Astrocyte (in vitro differentiated cells and primary cell): ENCODE measurements around the gene CEACAM1. TPM values are rescaled to one million over a fixed set of nuclear protein-coding genes. Genes with fewer than 3 reads are reported as not detected.

ENCODE experiments used
- DNase-seq: peaks from one replicate; pipeline ENCODE4 v3.0.0-alpha.2; 2010; ENCODE audit warnings: low read depth
- FAIRE-seq: peaks from 2 replicates; lab custom pipeline; 2011; peaks lifted over from hg19 to GRCh38; lab: Jason Lieb, UNC
- H2AFZ ChIP-seq: 2 replicates; pipeline ENCODE4 v1.6.0; 2012; ENCODE audit warnings: low read depth, low read length, inconsistent platforms
- H3K27ac ChIP-seq: 2 replicates; pipeline ENCODE4 v1.5.1; 2011; ENCODE audit warnings: low read depth, low read length, inconsistent platforms
- H3K27me3 ChIP-seq: 2 replicates; pipeline ENCODE4 v1.6.0; 2011; ENCODE audit warnings: low read length, inconsistent platforms; ENCODE audit not compliant: insufficient read depth
- H3K36me3 ChIP-seq: 2 replicates; pipeline ENCODE4 v1.5.1; 2011; ENCODE audit warnings: low read length, inconsistent platforms; ENCODE audit not compliant: insufficient read depth
- H3K4me1 ChIP-seq: 2 replicates; pipeline ENCODE4 v1.5.1; 2011; ENCODE audit warnings: low read length, inconsistent platforms; ENCODE audit not compliant: insufficient read depth
- H3K4me2 ChIP-seq: 2 replicates; pipeline ENCODE4 v1.6.0; 2012; ENCODE audit warnings: low read length, inconsistent platforms
- H3K4me3 ChIP-seq: 2 replicates; pipeline ENCODE4 v1.5.1; 2011; ENCODE audit warnings: low read depth, mild to moderate bottlenecking, low read length, inconsistent platforms; ENCODE audit not compliant: insufficient read depth
- H3K79me2 ChIP-seq: 2 replicates; pipeline ENCODE4 v1.6.0; 2012; ENCODE audit warnings: mild to moderate bottlenecking, low read length, inconsistent platforms; ENCODE audit not compliant: insufficient read depth
- H3K9ac ChIP-seq: 2 replicates; pipeline ENCODE4 v1.6.0; 2012; ENCODE audit warnings: mild to moderate bottlenecking, low read length, inconsistent platforms
- H3K9me3 ChIP-seq: 2 replicates; pipeline ENCODE4 v1.5.1; 2012; ENCODE audit warnings: low read depth, mild to moderate bottlenecking, low read length, inconsistent platforms; ENCODE audit not compliant: insufficient read depth
- H4K20me1 ChIP-seq: 2 replicates; pipeline ENCODE4 v1.6.0; 2012; ENCODE audit warnings: low read length, inconsistent platforms; ENCODE audit not compliant: insufficient read depth
- H3K27ac Mint-ChIP-seq: one replicate; pipeline ENCODE4 v1.8.0; 2021; ENCODE audit warnings: mild to moderate bottlenecking, mixed read lengths; ENCODE audit not compliant: unreplicated experiment
- H3K27me3 Mint-ChIP-seq: one replicate; pipeline ENCODE4 v1.8.0; 2021; ENCODE audit warnings: low read depth, mixed read lengths; ENCODE audit not compliant: unreplicated experiment
- H3K36me3 Mint-ChIP-seq: one replicate; pipeline ENCODE4 v1.8.0; 2021; ENCODE audit warnings: low read depth, mixed read lengths; ENCODE audit not compliant: unreplicated experiment
- H3K4me1 Mint-ChIP-seq: one replicate; pipeline ENCODE4 v1.8.0; 2021; ENCODE audit warnings: low read depth, mixed read lengths; ENCODE audit not compliant: unreplicated experiment
- H3K4me3 Mint-ChIP-seq: one replicate; pipeline ENCODE4 v1.8.0; 2021; ENCODE audit warnings: mild to moderate bottlenecking, moderate library complexity, mixed read lengths; ENCODE audit not compliant: unreplicated experiment
- H3K9me3 Mint-ChIP-seq: one replicate; pipeline ENCODE4 v1.8.0; 2021; ENCODE audit warnings: mild to moderate bottlenecking, mixed read lengths; ENCODE audit not compliant: unreplicated experiment
- CTCF ChIP-seq: IDR thresholded peaks from 2 replicates; pipeline ENCODE4 v1.5.1; 2011; ENCODE audit warnings: low read depth, mild to moderate bottlenecking, inconsistent platforms, low read length, moderate library complexity; ENCODE audit not compliant: insufficient read depth
- EZH2 ChIP-seq: IDR thresholded peaks from 2 replicates; pipeline ENCODE4 v1.6.1; 2012; ENCODE audit warnings: mild to moderate bottlenecking, low read length, inconsistent platforms; ENCODE audit not compliant: insufficient read depth
- total RNA-seq: library from RNA; stranded (reverse); gene quantifications from 2 replicates; pipeline ENCODE4 v1.2.1, GENCODE V29; 2021

CEACAM1 gene
- total RNA-seq, 1 donor from 2014 or later: 1.1 TPM

GRCh38 chr19:42480335-42481095, 47.8 kb downstream of the CEACAM1 start:
- Mint-ChIP-seq H3K4me1 (no peaks in the 10 kb centered on the region), H3K4me3 (no peak overlapping the region), H3K9me3 (no peaks in the 10 kb centered on the region), H3K27ac (no peak overlapping the region), H3K27me3 (no peaks in the 10 kb centered on the region), H3K36me3 (peaks cover 2% of the 10 kb centered on the region)
- Histone ChIP-seq H3K4me3 (no peak overlapping the region), H2AFZ (no peak overlapping the region), H3K4me2 (no peak overlapping the region), H3K27ac (no peak overlapping the region), H3K36me3 (no peaks in the 10 kb centered on the region), H3K4me1 (no peaks in the 10 kb centered on the region), H3K9me3 (no peaks in the 10 kb centered on the region), H3K9ac (no peak overlapping the region), H3K27me3 (no peaks in the 10 kb centered on the region), H4K20me1 (no peaks in the 10 kb centered on the region), H3K79me2 (no peaks in the 10 kb centered on the region)
- no peak for FAIRE-seq
- TF ChIP-seq EZH2: no peak
- no peak for TF ChIP-seq CTCF
- no peak for DNase-seq

- no peak overlapping the region for H3K4me3 Mint-ChIP-seq
- H3K9me3 Mint-ChIP-seq: no peaks in the 10 kb centered on the region
- no peak overlapping the region for H3K4me3 ChIP-seq
- peaks cover 3% of the 10 kb centered on the region for H3K27me3 ChIP-seq
- no peaks in the 10 kb centered on the region for H3K4me1 ChIP-seq
- no peak for DNase-seq
- no peaks in the 10 kb centered on the region for H3K79me2 ChIP-seq
- H3K9ac ChIP-seq: no peak overlapping the region
- no peaks in the 10 kb centered on the region for H4K20me1 ChIP-seq
- no peak overlapping the region for H3K27ac Mint-ChIP-seq
- H3K36me3 Mint-ChIP-seq: peaks cover 2% of the 10 kb centered on the region
- H3K9me3 ChIP-seq: no peaks in the 10 kb centered on the region
- H3K36me3 ChIP-seq: no peaks in the 10 kb centered on the region
- TF ChIP-seq EZH2 (no peak), CTCF (no peak)
- peaks cover 1% of the 10 kb centered on the region for H3K27me3 Mint-ChIP-seq
- H2AFZ ChIP-seq: no peak overlapping the region
- H3K27ac ChIP-seq: no peak overlapping the region
- FAIRE-seq: no peak
- H3K4me2 ChIP-seq: no peak overlapping the region
- H3K4me1 Mint-ChIP-seq: no peaks in the 10 kb centered on the region
These were observed 48.5 kb downstream of the CEACAM1 start for GRCh38 chr19:42479736-42480135.

DNA sequence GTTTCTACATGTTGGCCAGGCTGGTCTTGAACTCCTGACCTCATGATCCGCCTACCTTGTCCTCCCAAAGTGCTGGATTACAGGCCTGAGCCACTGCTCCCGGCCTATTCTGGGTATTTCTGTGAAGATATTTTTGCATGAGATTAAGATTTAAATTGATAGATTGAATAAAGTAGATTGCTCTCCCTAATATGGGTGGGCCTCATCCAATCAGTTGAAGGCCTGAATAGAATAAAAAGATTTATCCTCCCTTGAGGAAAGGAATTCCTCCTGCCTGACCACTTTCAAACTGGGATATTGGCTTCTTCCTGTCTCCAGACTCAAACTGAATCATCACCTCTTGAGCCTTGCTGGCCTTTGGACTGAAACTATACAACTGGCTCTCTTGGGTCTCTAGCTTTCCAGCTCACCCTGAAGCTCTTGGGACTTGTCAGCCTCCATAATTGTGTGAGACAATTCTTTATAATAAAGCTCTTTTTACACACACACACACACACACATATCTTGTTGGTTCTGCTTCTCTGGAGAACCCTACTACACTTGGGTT, 49.4 kb downstream of the CEACAM1 start:
- Mint-ChIP-seq H3K27ac (no peak overlapping the region), H3K9me3 (no peaks in the 10 kb centered on the region), H3K4me3 (no peak overlapping the region), H3K4me1 (no peaks in the 10 kb centered on the region), H3K36me3 (peaks cover 2% of the 10 kb centered on the region), H3K27me3 (peaks cover 3% of the 10 kb centered on the region)
- FAIRE-seq (no peak), DNase-seq (no peak)
- Histone ChIP-seq H2AFZ (no peak overlapping the region), H3K4me1 (no peaks in the 10 kb centered on the region), H3K9me3 (no peaks in the 10 kb centered on the region), H3K79me2 (no peaks in the 10 kb centered on the region), H4K20me1 (no peaks in the 10 kb centered on the region), H3K4me2 (no peak overlapping the region), H3K9ac (no peak overlapping the region), H3K27me3 (peaks cover 4% of the 10 kb centered on the region), H3K36me3 (no peaks in the 10 kb centered on the region), H3K27ac (no peak overlapping the region), H3K4me3 (no peak overlapping the region)
- TF ChIP-seq EZH2 (no peak), CTCF (no peak)
